Putamen (tissue), 1 donor: ENCODE results near the gene ADCK2.
"Not testable (repeated sequence)": the region's sequence is repeated elsewhere in the genome, so short reads cannot be mapped to it uniquely, and the experiment has no call there.

ENCODE experiments used
- DNase-seq: peaks from one replicate; pipeline ENCODE4 v3.0.0-alpha.2; 2016; ENCODE audit warnings: low spot score

ADCK2 gene

GRCh38 chr7:140672382-140673062 is at the start of gene ADCK2:
Gene ADCK2 (plus strand): TSS chr7:140672945. CDS start chr7:140673331, 386 bp downstream.
- peak; percentile 59 for DNase-seq

- DNase-seq = no peak
These were observed 48.8 kb upstream of the ADCK2 start for GRCh38 chr7:140623980-140624379.

GRCh38 chr7:140624392-140625191 is 48.2 kb upstream of the ADCK2 start:
- DNase-seq = no peak

- not testable (repeated sequence) for DNase-seq
These were observed 47.6 kb upstream of the ADCK2 start for GRCh38 chr7:140625192-140625558.

GRCh38 chr7:140625908-140626868 is 46.6 kb upstream of the ADCK2 start:
- peak; percentile 72 for DNase-seq

- no peak for DNase-seq
These were observed 41.7 kb upstream of the ADCK2 start for GRCh38 chr7:140631021-140631420.

- DNase-seq = no peak
These were observed 41.1 kb upstream of the ADCK2 start for GRCh38 chr7:140631602-140632001.

GRCh38 chr7:140635345-140635744 is 37.4 kb upstream of the ADCK2 start:
- DNase-seq = no peak

GRCh38 chr7:140635816-140636215 is 36.9 kb upstream of the ADCK2 start:
- no peak for DNase-seq

- DNase-seq = no peak
These were observed 35.3 kb upstream of the ADCK2 start for GRCh38 chr7:140637400-140637799.

- DNase-seq = no peak
These were observed 34.5 kb upstream of the ADCK2 start for GRCh38 chr7:140638173-140638791.

GRCh38 chr7:140639366-140640053 is 33.2 kb upstream of the ADCK2 start:
- no peak for DNase-seq

GRCh38 chr7:140640060-140640637 is 32.6 kb upstream of the ADCK2 start:
- DNase-seq = no peak

- peak; percentile 76 for DNase-seq
These were observed 31.8 kb upstream of the ADCK2 start, which contains the start of gene DENND2A for GRCh38 chr7:140640727-140641523. Gene DENND2A (minus strand): TSS chr7:140640813. CDS start chr7:140602397, 38,416 bp downstream.

- DNase-seq = no peak
These were observed 31.1 kb upstream of the ADCK2 start for GRCh38 chr7:140641524-140642195.

- no peak for DNase-seq
These were observed 29.3 kb upstream of the ADCK2 start for GRCh38 chr7:140643416-140643815.

- DNase-seq = not testable (repeated sequence)
These were observed 28.0 kb upstream of the ADCK2 start for GRCh38 chr7:140644761-140645160.

GRCh38 chr7:140645166-140645900 is 27.4 kb upstream of the ADCK2 start:
- DNase-seq = no peak
